ENCODE results near the gene AGAP3.
A peak's percentile ranks its signal among the peaks of the same experiment; 100 is the strongest.

Gene AGAP3

GRCh38 chr7:151078233-151079040, 7.8 kb upstream of the AGAP3 start:
- Histone ChIP-seq H3K27ac (no peak overlapping the region), H3K36me3 (replicated peaks) (peaks cover 26% of the 10 kb centered on the region), H3K27me3 (replicated peaks) (no peaks in the 10 kb centered on the region), H3K4me3 (ENCODE audit: low read depth, low read length) (no peak overlapping the region)
- no peak for DNase-seq
- in situ Hi-C loops (cut with HindIII; ENCODE audit: low pct_ligation_motif_present, low sequenced_read_pairs) = no loop called here
- no peak for TF ChIP-seq CTCF (IDR thresholded peaks at IDR 0.05; ENCODE audit: low read depth, low read length, missing control alignments)

GRCh38 chr7:151079199-151079910, 6.9 kb upstream of the AGAP3 start:
- peaks cover 17% of the 10 kb centered on the region for H3K36me3 ChIP-seq (replicated peaks)
- in situ Hi-C loops (cut with HindIII; ENCODE audit: low pct_ligation_motif_present, low sequenced_read_pairs) = no loop called here
- H3K27ac ChIP-seq = no peak overlapping the region
- peak overlapping the region; percentile 72 for H3K4me3 ChIP-seq (ENCODE audit: low read depth, low read length)
- H3K27me3 ChIP-seq (replicated peaks) = no peaks in the 10 kb centered on the region
- no peak for TF ChIP-seq CTCF (IDR thresholded peaks at IDR 0.05; ENCODE audit: low read depth, low read length, missing control alignments)
- DNase-seq = no peak

GRCh38 chr7:151080067-151080521, 6.2 kb upstream of the AGAP3 start:
- Histone ChIP-seq H3K36me3 (replicated peaks) (peaks cover 10% of the 10 kb centered on the region), H3K27me3 (replicated peaks) (no peaks in the 10 kb centered on the region), H3K27ac (peak overlapping the region; percentile 88), H3K4me3 (ENCODE audit: low read depth, low read length) (peak overlapping the region; percentile 72)
- no peak for TF ChIP-seq CTCF (IDR thresholded peaks at IDR 0.05; ENCODE audit: low read depth, low read length, missing control alignments)
- DNase-seq = no peak
- in situ Hi-C loops (cut with HindIII; ENCODE audit: low pct_ligation_motif_present, low sequenced_read_pairs) = no loop called here

- in situ Hi-C loops (cut with HindIII; ENCODE audit: low pct_ligation_motif_present, low sequenced_read_pairs) = no loop called here
- DNase-seq = peak; percentile 85
- peak within 1 kb of the TSS; percentile 72 for H3K4me3 ChIP-seq (ENCODE audit: low read depth, low read length)
Measured at GRCh38 chr7:151080522-151081169, 5.6 kb upstream of the AGAP3 start, which contains the start of gene FASTK. Gene FASTK (minus strand): TSS chr7:151080809. CDS start chr7:151080766, 43 bp downstream.

More at GRCh38 chr7:151080522-151081169, 5.6 kb upstream of the AGAP3 start, which contains the start of gene FASTK:
- no peak for TF ChIP-seq CTCF (IDR thresholded peaks at IDR 0.05; ENCODE audit: low read depth, low read length, missing control alignments)
- Histone ChIP-seq H3K36me3 (replicated peaks) (peaks cover 4% of the 10 kb centered on the region), H3K27ac (peak within 1 kb of the TSS; percentile 88), H3K27me3 (replicated peaks) (no peaks in the 10 kb centered on the region)

Measured in brain microvascular endothelial cell (primary cell).